Lower leg skin (tissue), 3 donors: ENCODE measurements around the gene TRAPPC4.
"Not testable (repeated sequence)": the region's sequence is repeated elsewhere in the genome, so short reads cannot be mapped to it uniquely, and the experiment has no call there.

Source experiments
- POLR2A ChIP-seq, 2 donors: fragments of 450-650 bp; IDR thresholded peaks; one replicate each; pipeline ENCODE4 v1.6.1; 2016 to 2017; ENCODE audit warnings: antibody characterized with exemption in 2 of 2, mild to moderate bottlenecking in 1 of 2, moderate library complexity in 1 of 2
- TF ChIP-seq, protein P1 (sequence below), 3 donors: fragments of 450-650 bp; IDR thresholded peaks; one replicate each; pipeline ENCODE4 v1.5.1; 2016; ENCODE audit warnings: antibody characterized with exemption in 3 of 3, mild to moderate bottlenecking in 3 of 3, moderate library complexity in 2 of 3

DNA sequence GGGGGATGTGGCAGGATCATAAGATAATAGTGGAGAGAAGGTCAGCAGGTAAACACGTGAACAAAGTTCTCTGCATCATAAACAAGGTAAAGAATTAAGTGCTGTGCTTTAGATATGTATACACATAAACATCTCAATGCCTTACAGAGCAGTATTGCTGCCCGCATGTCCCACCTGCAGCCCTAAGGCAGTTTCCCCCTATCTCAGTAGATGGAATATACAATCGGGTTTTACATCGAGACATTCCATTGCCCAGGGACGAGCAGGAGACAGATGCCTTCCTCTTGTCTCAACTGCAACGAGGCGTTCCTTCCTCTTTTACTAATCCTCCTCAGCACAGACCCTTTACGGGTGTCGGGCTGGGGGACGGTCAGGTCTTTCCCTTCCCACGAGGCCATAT is 20.9 kb downstream of the TRAPPC4 start:
- TF ChIP-seq, protein P1, sequence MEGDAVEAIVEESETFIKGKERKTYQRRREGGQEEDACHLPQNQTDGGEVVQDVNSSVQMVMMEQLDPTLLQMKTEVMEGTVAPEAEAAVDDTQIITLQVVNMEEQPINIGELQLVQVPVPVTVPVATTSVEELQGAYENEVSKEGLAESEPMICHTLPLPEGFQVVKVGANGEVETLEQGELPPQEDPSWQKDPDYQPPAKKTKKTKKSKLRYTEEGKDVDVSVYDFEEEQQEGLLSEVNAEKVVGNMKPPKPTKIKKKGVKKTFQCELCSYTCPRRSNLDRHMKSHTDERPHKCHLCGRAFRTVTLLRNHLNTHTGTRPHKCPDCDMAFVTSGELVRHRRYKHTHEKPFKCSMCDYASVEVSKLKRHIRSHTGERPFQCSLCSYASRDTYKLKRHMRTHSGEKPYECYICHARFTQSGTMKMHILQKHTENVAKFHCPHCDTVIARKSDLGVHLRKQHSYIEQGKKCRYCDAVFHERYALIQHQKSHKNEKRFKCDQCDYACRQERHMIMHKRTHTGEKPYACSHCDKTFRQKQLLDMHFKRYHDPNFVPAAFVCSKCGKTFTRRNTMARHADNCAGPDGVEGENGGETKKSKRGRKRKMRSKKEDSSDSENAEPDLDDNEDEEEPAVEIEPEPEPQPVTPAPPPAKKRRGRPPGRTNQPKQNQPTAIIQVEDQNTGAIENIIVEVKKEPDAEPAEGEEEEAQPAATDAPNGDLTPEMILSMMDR (IDR thresholded peaks at IDR 0.05) = not testable (repeated sequence)
- not testable (repeated sequence) for TF ChIP-seq POLR2A (IDR thresholded peaks at IDR 0.05)
